ENCODE measurements around the gene ALDH1A3.

DNA sequence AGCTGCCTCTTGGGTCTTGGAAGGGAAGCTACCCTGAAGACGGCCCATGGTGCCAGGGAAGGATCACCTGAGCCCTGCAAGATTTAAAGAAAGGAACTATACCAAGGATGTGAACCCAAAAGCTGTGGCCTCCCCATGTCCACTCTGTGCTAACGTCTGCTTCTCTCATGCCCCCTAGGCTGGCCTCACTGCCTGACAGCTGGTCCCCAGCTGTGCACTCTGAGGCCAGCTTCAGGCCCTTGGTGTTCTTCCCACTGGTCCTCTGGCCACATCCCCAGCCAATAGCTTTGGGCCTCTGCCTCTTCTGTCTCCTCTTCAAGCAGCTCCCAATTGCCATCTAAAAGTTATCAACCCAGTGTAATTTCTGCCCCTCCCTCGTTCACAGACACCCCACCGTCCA is 34.3 kb downstream of the ALDH1A3 start:
- TF ChIP-seq, protein P1, sequence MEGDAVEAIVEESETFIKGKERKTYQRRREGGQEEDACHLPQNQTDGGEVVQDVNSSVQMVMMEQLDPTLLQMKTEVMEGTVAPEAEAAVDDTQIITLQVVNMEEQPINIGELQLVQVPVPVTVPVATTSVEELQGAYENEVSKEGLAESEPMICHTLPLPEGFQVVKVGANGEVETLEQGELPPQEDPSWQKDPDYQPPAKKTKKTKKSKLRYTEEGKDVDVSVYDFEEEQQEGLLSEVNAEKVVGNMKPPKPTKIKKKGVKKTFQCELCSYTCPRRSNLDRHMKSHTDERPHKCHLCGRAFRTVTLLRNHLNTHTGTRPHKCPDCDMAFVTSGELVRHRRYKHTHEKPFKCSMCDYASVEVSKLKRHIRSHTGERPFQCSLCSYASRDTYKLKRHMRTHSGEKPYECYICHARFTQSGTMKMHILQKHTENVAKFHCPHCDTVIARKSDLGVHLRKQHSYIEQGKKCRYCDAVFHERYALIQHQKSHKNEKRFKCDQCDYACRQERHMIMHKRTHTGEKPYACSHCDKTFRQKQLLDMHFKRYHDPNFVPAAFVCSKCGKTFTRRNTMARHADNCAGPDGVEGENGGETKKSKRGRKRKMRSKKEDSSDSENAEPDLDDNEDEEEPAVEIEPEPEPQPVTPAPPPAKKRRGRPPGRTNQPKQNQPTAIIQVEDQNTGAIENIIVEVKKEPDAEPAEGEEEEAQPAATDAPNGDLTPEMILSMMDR (IDR thresholded peaks at IDR 0.05), result no peak
- TF ChIP-seq POLR2A (IDR thresholded peaks at IDR 0.05), result no peak

All from prostate gland (tissue), 2 donors.